Measurements from ENCODE around the gene EVC2. TPM values are rescaled to one million over a fixed set of nuclear protein-coding genes. Genes with fewer than 3 reads are reported as not detected.

EVC2 gene
- total and polyA plus RNA-seq, 10 of the 15 experiments (the other 5 are each of a cell fraction or from before 2014, with no cell fraction given), result 0.34 to 10.4 (median 5.6) TPM

- H3K4me3 ChIP-seq, result no peak overlapping the region
- H3K4me2 ChIP-seq (ENCODE audit: control insufficient read depth, insufficient read depth), result no peak overlapping the region
- H3K4me1 ChIP-seq (ENCODE audit: control insufficient read depth, insufficient read depth, low read length), result no peaks in the 10 kb centered on the region
- ATAC-seq (no peak), FAIRE-seq (no peak), DNase-seq (ENCODE audit: low read depth, low spot score) (no peak)
- no peaks in the 10 kb centered on the region for H4K20me1 ChIP-seq (ENCODE audit: control insufficient read depth, insufficient read depth)
- CTCF ChIA-PET, result no interaction called here
- H3K9me3 ChIP-seq (replicated peaks; ENCODE audit: control insufficient read depth, insufficient read depth, low read length), result no peaks in the 10 kb centered on the region
- no peaks in the 10 kb centered on the region for H3K27me3 ChIP-seq (replicated peaks in 1 of 2; ENCODE audit: control insufficient read depth in 2 of 2, insufficient read depth in 2 of 2, low read length in 1 of 2)
- WGBS (ENCODE audit: insufficient coverage, insufficient replicate concordance, low lambda C conversion rate, missing lambda C conversion rate), result 31% methylated on average over 7 of the region's 7 CpGs
- RAD21 ChIA-PET (ENCODE audit: unreplicated experiment), result no interaction called here
- H3K9ac ChIP-seq (ENCODE audit: control insufficient read depth, insufficient read depth, low read length), result no peak overlapping the region
- H3K27ac ChIP-seq (ENCODE audit: control insufficient read depth, insufficient read depth), result no peak overlapping the region
- POLR2A ChIA-PET, result no interaction called here
- H3K36me3 ChIP-seq (ENCODE audit: control insufficient read depth in 2 of 2, insufficient read depth in 2 of 2, low read length in 1 of 2), result no peaks in the 10 kb centered on the region
- intact Hi-C loops (cut with micrococcal nuclease; ENCODE audit: unreplicated experiment) (no loop called here), in situ Hi-C loops (cut with MboI) (no loop called here)
- H2AFZ ChIP-seq (ENCODE audit: control insufficient read depth, low read depth, low read length), result no peak overlapping the region
- H3K79me2 ChIP-seq (ENCODE audit: control insufficient read depth, insufficient read depth, low read length), result no peaks in the 10 kb centered on the region
- BruUV-seq (replicated peaks), result no TSS peak
- SMC1A ChIA-PET (ENCODE audit: uncharacterized antibody, unreplicated experiment), result interaction anchor here (1.2 to 1.3 kb wide), 2 partner anchors 30 to 58 kb away, joined by 3 read pairs; no protein-coding TSS in a partner anchor
- TF ChIP-seq SRF (IDR thresholded peaks at IDR 0.05; ENCODE audit: low read depth in 2 of 2, low read length in 2 of 2) (no peak), ZSCAN29 (IDR thresholded peaks at IDR 0.05) (no peak), NFIC (IDR thresholded peaks at IDR 0.05; ENCODE audit: low read depth, low read length) (no peak), ELK1 (IDR thresholded peaks at IDR 0.05; ENCODE audit: low read depth, low read length) (no peak), ZNF622 (IDR thresholded peaks at IDR 0.05) (no peak), BCL3 (IDR thresholded peaks at IDR 0.05; ENCODE audit: borderline replicate concordance, insufficient read depth, low read depth, low read length, poor library complexity, severe bottlenecking) (no peak), HSF1 (IDR thresholded peaks at IDR 0.05; ENCODE audit: low read depth, low read length) (no peak), NR2C1 (IDR thresholded peaks at IDR 0.05) (no peak), EGR1 (IDR thresholded peaks at IDR 0.05; ENCODE audit: borderline replicate concordance in 1 of 2, low read depth in 2 of 2, low read length in 2 of 2) (no peak), SPI1 (IDR thresholded peaks at IDR 0.05; ENCODE audit: borderline replicate concordance, insufficient read depth, low read depth, low read length) (no peak), ZNF687 (IDR thresholded peaks at IDR 0.05) (no peak), POLR2AphosphoS2 (IDR thresholded peaks at IDR 0.05; ENCODE audit: low read depth, low read length) (no peak)
Measured at GRCh38 chr4:5647351-5647750, 61.0 kb downstream of the EVC2 start.

Data from GM12878 (cell line).